Osteocyte (in vitro differentiated cells): Measurements from ENCODE around the gene RGS12. TPM values are rescaled to one million over a fixed set of nuclear protein-coding genes. Genes with fewer than 3 reads are reported as not detected.

Experiments
- DNase-seq: peaks from one replicate; pipeline ENCODE4 v3.0.0; 2021; ENCODE audit warnings: mixed read lengths; ENCODE audit not compliant: unreplicated experiment; ENCODE audit errors: extremely low spot score
- H3K27ac Mint-ChIP-seq: one replicate; pipeline ENCODE4 v1.8.0; 2021; ENCODE audit warnings: mild to moderate bottlenecking, mixed read lengths; ENCODE audit not compliant: unreplicated experiment
- H3K27me3 Mint-ChIP-seq: one replicate; pipeline ENCODE4 v1.8.0; 2021; ENCODE audit warnings: mixed read lengths; ENCODE audit not compliant: unreplicated experiment
- H3K36me3 Mint-ChIP-seq: one replicate; pipeline ENCODE4 v1.8.0; 2021; ENCODE audit warnings: mixed read lengths; ENCODE audit not compliant: unreplicated experiment
- H3K4me1 Mint-ChIP-seq: one replicate; pipeline ENCODE4 v1.8.0; 2021; ENCODE audit warnings: mixed read lengths; ENCODE audit not compliant: unreplicated experiment
- H3K4me3 Mint-ChIP-seq: one replicate; pipeline ENCODE4 v1.8.0; 2021; ENCODE audit warnings: mild to moderate bottlenecking, moderate library complexity, mixed read lengths; ENCODE audit not compliant: unreplicated experiment
- H3K9me3 Mint-ChIP-seq: one replicate; pipeline ENCODE4 v1.8.0; 2021; ENCODE audit warnings: mixed read lengths; ENCODE audit not compliant: unreplicated experiment
- CTCF ChIP-seq: fragments of 200-600 bp; sonication (generic); IDR thresholded peaks from 2 replicates; pipeline ENCODE4 v1.5.0; 2021; ENCODE audit warnings: antibody characterized with exemption, mild to moderate bottlenecking, moderate library complexity
- total RNA-seq: library from RNA; stranded (reverse); gene quantifications from 2 replicates; pipeline ENCODE4 v1.2.1, GENCODE V29; 2021

Gene RGS12
- total RNA-seq, 1 donor from 2014 or later = 32.5 TPM

DNA sequence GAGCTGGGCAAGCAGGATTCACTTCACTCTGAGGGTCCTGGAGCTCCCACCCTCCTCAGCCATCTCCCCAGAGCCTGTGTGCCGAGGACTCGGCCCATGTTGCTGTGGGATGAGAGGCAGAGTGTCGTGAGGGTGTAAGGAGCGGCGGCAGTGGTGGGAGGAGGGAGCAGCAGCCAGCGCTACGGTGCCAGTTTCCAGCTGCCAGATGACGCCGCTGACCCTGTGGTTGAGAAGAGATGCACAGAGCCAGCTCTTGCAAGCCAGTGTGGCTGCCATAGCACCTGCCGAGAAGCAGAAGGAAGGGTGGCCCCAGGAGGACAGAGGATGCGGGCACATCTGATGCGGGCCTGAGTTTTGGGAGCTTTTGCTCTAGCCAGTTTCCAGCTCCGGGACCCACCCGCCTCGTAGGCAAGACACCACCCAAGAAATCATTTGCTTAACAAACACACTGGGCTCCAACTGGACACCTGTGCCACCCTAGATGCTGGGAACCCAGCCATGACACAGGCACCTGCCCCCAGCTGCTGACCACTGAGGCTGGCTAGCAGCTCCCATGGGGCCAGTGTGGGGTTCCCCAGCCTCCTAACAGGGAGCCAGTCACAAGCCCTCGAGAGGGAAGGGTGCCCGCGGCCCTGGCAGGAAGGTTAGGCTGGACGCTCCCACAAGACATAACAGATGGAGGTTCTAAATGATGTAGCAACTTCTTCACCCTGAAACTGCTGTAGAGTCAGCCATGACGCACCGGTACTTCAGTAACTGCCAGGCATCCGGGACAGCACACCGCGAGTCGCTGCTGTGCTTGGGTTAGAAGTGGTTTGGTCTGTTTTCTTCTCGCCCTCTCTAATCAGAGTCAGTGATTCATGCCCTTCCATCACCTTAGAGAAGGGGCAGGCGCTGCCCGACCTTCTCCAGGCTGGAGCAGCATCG, 35.0 kb upstream of the RGS12 start:
- H3K4me3 Mint-ChIP-seq = no peak overlapping the region

GRCh38 chr4:3261411-3262207, 31.2 kb upstream of the RGS12 start:
- Mint-ChIP-seq H3K27me3 (peaks cover 2% of the 10 kb centered on the region), H3K27ac (no peak overlapping the region), H3K4me1 (no peaks in the 10 kb centered on the region), H3K36me3 (no peaks in the 10 kb centered on the region), H3K9me3 (no peaks in the 10 kb centered on the region), H3K4me3 (no peak overlapping the region)
- DNase-seq = peak; percentile 83
- no peak for TF ChIP-seq CTCF

More for the DNA sequence above, 35.0 kb upstream of the RGS12 start:
- H3K36me3 Mint-ChIP-seq = no peaks in the 10 kb centered on the region
- H3K9me3 Mint-ChIP-seq = no peaks in the 10 kb centered on the region
- peak; percentile 81 for DNase-seq
- no peak overlapping the region for H3K27ac Mint-ChIP-seq
- H3K4me1 Mint-ChIP-seq = no peaks in the 10 kb centered on the region
- no peak for TF ChIP-seq CTCF
- H3K27me3 Mint-ChIP-seq = no peaks in the 10 kb centered on the region

GRCh38 chr4:3262208-3263052, 30.4 kb upstream of the RGS12 start:
- Mint-ChIP-seq H3K27me3 (peaks cover 2% of the 10 kb centered on the region), H3K9me3 (no peaks in the 10 kb centered on the region), H3K4me3 (no peak overlapping the region), H3K27ac (no peak overlapping the region), H3K4me1 (no peaks in the 10 kb centered on the region), H3K36me3 (no peaks in the 10 kb centered on the region)
- TF ChIP-seq CTCF = no peak
- DNase-seq = peak; percentile 69

GRCh38 chr4:3263053-3263875, 29.6 kb upstream of the RGS12 start:
- Mint-ChIP-seq H3K4me1 (peaks cover 2% of the 10 kb centered on the region), H3K27ac (no peak overlapping the region), H3K9me3 (no peaks in the 10 kb centered on the region), H3K27me3 (peaks cover 2% of the 10 kb centered on the region), H3K36me3 (no peaks in the 10 kb centered on the region), H3K4me3 (no peak overlapping the region)
- TF ChIP-seq CTCF = no peak
- peak; percentile 74 for DNase-seq
